ACC112 (cell line): ENCODE measurements around the gene NLGN2.

Experiments
- H2AFZ ChIP-seq: fragments of 200-600 bp; sonication (generic); one replicate; pipeline ENCODE4 v1.6.0; 2017; ENCODE audit warnings: antibody characterized with exemption, low read length; ENCODE audit not compliant: unreplicated experiment
- H3K27ac ChIP-seq: fragments of 200-600 bp; sonication (generic); 2 replicates; pipeline ENCODE4 v1.5.1; 2014; ENCODE audit warnings: low read depth, mild to moderate bottlenecking, antibody characterized with exemption, low read length, moderate library complexity
- H3K27me3 ChIP-seq: fragments of 200-600 bp; sonication (generic); 2 replicates; pipeline ENCODE4 v1.6.1; 2014; ENCODE audit warnings: mild to moderate bottlenecking, antibody characterized with exemption, low read length, moderate library complexity, mixed read lengths; ENCODE audit not compliant: insufficient read depth
- H3K36me3 ChIP-seq: fragments of 200-600 bp; sonication (generic); 2 replicates; pipeline ENCODE4 v1.6.1; 2016; ENCODE audit warnings: mild to moderate bottlenecking, antibody characterized with exemption, low read length, moderate library complexity, mixed read lengths; ENCODE audit not compliant: insufficient read depth
- H3K4me1 ChIP-seq: fragments of 200-600 bp; sonication (generic); one replicate; pipeline ENCODE4 v1.6.1; 2016; ENCODE audit warnings: low read length, mixed read lengths; ENCODE audit not compliant: insufficient read depth, unreplicated experiment, control insufficient read depth
- H3K4me3 ChIP-seq: fragments of 200-600 bp; sonication (generic); 2 replicates; pipeline ENCODE4 v1.5.1; 2014; ENCODE audit warnings: mild to moderate bottlenecking, low read depth, low read length
- H3K79me2 ChIP-seq: fragments of 200-600 bp; sonication (generic); one replicate; pipeline ENCODE4 v1.6.0; 2016; ENCODE audit warnings: low read length; ENCODE audit not compliant: control insufficient read depth, unreplicated experiment, insufficient read depth

Gene NLGN2

DNA sequence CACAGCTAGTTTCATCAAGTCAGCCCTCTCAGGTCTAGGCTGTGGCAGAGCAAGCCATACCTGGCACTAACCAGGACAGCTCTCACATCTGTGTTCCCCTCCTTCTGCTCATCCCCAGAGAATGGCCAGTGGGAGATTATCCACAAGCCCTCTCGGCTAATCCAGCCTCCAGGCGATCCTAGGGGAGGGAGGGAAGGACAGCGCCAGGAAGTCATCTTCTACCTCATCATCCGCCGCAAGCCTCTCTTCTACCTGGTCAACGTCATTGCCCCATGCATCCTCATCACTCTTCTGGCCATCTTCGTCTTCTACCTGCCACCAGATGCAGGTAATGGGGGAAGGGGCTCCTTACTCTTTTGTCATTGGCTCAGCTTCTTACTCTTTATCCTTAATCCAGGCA lies 40.8 kb downstream of the NLGN2 start:
- H3K27me3 ChIP-seq = peaks cover 18% of the 10 kb centered on the region
- no peak overlapping the region for H3K27ac ChIP-seq
- H3K79me2 ChIP-seq = no peaks in the 10 kb centered on the region
- H3K4me1 ChIP-seq = peaks cover 15% of the 10 kb centered on the region
- H3K36me3 ChIP-seq = no peaks in the 10 kb centered on the region
- H3K4me3 ChIP-seq = no peak overlapping the region
- H2AFZ ChIP-seq = no peak overlapping the region

DNA sequence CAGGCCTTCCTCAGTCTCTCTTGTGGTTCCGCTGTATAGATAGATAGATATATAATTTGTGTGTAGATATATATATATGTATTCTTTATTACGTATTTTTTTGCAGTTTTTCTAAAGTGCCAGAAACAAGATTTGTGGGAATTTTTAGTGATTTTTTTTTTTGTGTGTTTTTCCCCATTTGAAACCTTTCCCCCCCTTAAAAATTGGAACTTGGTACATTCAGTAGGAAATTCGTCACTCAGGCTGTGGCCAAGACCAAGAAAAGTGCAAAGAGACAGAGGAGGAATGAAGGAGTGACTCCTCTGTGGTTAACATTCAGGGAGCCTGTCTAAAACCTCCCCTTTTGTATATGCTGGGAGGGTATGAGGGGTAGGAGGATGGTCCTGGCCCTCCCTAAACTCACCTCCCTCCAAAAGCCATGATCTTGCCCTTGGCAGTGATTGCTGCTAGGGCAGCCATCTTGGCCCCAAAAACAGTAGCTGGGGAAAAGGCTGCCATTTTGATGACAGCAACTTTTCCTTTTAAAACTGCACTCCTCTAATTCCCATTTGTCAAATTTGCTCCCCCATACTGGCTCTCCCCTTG lies 52.4 kb downstream of the NLGN2 start:
- Histone ChIP-seq H2AFZ (no peak overlapping the region), H3K27ac (no peak overlapping the region), H3K4me3 (no peak overlapping the region)

DNA sequence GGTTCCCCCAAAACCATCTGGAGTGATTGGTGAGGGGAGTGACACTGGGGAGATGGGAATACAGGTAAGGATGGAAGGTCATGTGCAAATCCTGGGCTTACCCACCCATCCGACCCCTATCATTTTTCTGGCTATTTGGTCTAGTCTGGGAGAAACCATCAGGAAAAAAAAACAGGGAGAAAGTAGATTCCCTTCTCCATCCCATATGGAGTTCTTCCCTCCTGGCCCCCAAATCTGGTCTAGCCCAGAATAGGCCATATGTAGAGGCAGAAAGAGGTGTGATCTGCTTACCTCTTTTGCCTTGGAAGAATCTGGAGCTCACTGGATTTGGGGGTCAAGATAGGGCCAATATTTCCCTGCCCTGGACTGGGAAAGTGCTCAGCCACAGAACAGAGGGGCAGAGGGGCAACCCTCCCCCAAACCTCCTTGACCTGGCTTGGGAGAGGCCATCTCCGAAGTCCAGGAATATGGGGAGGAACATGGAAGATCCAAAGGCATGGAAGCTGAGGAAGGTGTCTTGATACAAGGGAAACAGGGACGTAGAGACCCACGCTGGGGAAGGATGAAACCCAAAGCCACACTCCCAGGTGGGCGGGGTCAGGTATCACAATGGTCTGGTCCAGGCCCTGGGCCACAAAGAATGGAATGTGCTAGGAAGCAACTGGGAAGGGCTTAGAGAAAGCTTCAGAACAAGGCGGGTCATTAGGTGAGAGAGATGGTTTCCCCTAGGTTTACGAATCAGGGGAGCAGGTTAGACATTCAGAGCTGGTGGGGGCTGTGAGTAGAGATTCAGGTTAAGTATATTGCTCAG lies 53.4 kb downstream of the NLGN2 start:
- Histone ChIP-seq H3K27me3 (no peaks in the 10 kb centered on the region), H3K79me2 (no peaks in the 10 kb centered on the region), H3K27ac (no peak overlapping the region), H3K4me1 (no peaks in the 10 kb centered on the region), H3K4me3 (no peak overlapping the region), H3K36me3 (no peaks in the 10 kb centered on the region), H2AFZ (no peak overlapping the region)

More for the DNA sequence above, 52.4 kb downstream of the NLGN2 start:
- no peaks in the 10 kb centered on the region for H3K36me3 ChIP-seq
- H3K27me3 ChIP-seq = no peaks in the 10 kb centered on the region
- no peaks in the 10 kb centered on the region for H3K4me1 ChIP-seq
- H3K79me2 ChIP-seq = no peaks in the 10 kb centered on the region

DNA sequence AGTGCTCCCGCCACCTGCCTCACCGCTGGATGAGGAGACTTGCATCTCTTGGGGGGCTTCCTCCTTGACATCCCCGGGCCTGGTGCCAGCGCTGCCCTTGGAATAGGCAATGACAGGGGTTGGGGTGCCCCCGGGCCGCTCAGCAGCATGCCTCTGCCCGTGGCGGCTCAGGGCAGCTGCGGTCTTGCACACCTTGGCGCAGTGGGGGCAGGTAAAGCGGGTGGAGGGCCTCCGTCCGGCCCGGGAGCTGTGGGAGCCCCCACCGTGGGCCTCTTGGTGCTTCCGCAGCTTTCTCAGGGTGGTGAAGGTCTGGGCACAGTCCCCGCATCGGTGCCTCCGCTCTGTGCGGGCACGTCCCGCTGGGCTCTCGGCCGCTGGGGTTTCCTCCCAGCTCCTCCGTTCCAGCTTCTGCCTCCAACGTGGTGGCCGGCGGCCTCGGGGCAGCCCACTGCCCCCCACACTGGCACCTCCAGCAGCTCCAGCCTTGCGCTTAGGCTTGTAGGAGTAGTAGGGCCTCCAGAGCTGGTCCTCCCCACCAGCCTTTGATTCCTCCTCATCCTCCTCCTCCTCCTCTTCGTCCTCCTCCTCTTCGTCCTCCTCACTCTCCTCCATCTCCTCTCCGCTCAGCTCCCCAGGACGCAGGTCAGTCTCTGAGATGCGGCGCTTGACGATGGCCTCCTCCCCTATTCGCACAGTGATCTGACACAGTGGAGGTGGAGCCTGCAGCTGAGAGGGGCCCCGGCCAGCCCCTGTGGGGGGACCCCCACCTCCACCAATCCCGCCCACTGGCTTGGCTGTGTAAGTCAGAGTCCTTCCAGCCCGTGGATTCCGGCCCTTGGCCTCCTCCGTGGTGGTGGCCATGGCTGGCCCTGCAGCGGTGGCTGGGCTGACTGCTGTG lies 55.1 kb downstream of the NLGN2 start:
- Histone ChIP-seq H3K36me3 (no peaks in the 10 kb centered on the region; the same call in 1 of the 2 replicates), H3K79me2 (peaks cover 3% of the 10 kb centered on the region), H3K4me1 (peaks cover 12% of the 10 kb centered on the region), H3K27me3 (no peaks in the 10 kb centered on the region), H3K4me3 (no peak overlapping the region), H2AFZ (no peak overlapping the region), H3K27ac (no peak overlapping the region)

DNA sequence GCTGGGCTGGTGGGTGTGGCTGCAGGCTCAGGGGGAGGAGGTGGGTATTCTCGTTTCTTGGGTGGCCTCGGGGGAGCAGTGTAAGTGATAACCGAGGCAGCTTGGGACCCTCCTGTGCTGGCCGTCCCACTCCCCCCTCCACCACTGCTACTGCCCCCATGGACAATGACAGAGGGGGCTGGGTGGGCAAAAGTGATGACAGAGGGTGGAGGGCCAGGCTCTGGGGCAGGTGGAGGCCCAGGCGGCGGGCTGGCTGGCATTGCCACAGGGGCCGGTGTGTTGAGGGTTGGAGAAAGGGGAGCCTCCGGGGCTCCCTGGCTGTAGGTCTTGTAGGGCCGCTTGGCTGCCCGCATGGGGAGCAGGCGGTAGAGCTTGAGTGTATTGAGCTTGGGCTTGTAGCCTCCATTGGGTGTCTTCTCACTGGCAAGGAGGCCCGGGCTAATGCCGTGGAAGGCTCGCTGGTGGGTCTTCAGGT lies 55.8 kb downstream of the NLGN2 start:
- Histone ChIP-seq H3K36me3 (no peaks in the 10 kb centered on the region; the same call in 1 of the 2 replicates), H3K27ac (no peak overlapping the region), H3K4me1 (peaks cover 12% of the 10 kb centered on the region), H2AFZ (no peak overlapping the region), H3K79me2 (peaks cover 5% of the 10 kb centered on the region), H3K4me3 (no peak overlapping the region), H3K27me3 (no peaks in the 10 kb centered on the region)

DNA sequence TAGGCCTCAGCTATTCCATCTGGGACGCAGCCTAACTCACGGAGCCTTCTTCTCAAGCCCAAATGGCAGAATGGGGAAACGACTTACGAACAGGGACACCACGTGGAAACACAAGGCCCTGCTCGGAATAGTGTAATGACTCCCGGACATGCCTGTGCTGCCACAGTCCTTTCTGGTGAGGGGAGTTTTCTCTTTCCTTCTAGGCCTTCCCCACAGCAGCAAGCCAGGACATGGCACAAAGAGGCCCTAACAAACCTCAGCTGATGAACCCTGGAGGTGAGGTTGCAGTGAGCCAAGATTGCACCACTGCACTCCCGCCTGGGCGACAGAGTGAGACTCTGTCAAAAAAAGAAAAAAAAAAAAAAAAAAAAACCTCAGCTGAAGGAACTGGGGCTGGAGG lies 56.4 kb downstream of the NLGN2 start:
- H3K27me3 ChIP-seq = no peaks in the 10 kb centered on the region
- H2AFZ ChIP-seq = no peak overlapping the region
- peaks cover 12% of the 10 kb centered on the region for H3K4me1 ChIP-seq
- no peaks in the 10 kb centered on the region; the same call in 1 of the 2 replicates for H3K36me3 ChIP-seq
- peaks cover 11% of the 10 kb centered on the region for H3K79me2 ChIP-seq
- H3K4me3 ChIP-seq = no peak overlapping the region
- no peak overlapping the region for H3K27ac ChIP-seq

DNA sequence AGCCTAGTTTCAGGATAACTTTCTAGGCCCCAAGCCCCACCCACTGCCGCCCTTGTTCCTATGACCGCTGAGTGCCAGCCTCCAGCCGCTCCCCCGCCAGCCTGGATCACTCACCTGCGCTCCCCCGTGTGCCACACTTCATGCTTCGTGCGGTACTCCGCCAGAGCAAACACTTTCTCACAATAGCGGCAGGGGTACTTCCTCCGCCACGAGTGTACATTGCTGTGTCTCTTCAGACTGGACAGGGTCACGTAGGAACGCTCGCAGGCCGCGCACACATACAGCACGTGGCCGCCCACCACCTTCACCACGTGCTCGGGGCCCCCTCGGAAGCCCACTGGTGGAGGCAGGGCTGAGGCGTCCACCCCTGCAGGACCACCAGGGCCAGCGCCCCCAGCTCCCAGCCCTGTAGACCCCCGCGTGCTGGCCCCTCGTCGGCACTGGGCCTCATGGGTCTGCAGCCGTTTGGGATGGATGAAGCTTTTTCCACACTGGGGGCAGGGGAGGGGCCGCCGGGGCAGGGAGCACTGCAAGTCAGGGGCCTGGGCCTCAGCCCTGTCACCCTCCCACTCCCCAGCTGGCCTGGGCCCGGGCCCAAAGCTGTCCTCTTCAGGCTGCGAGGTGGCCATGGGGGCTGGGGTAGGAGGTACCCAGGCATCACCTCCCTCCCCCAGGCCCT lies 58.1 kb downstream of the NLGN2 start:
- no peak overlapping the region for H3K27ac ChIP-seq
- H2AFZ ChIP-seq = no peak overlapping the region
- H3K4me1 ChIP-seq = peaks cover 12% of the 10 kb centered on the region
- no peaks in the 10 kb centered on the region; the same call in 1 of the 2 replicates for H3K36me3 ChIP-seq
- no peak overlapping the region for H3K4me3 ChIP-seq
- no peaks in the 10 kb centered on the region for H3K27me3 ChIP-seq
- peaks cover 11% of the 10 kb centered on the region for H3K79me2 ChIP-seq

DNA sequence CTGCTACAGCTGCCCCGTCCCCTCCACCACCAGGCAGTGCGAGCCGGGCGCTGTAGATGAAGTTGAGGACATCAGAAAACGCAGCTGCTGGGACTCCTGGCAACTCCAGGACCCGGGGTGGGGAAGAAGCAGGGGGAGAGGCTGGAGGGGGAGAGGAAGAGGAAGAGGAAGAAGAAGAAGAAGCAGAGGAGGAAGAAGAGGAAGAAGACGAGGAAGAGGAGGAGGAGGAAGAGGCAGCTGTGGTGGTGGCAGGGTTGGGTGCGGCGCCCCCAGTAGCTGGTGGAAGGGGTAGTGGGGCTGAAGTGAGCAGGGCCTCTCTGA lies 58.6 kb downstream of the NLGN2 start:
- no peaks in the 10 kb centered on the region for H3K27me3 ChIP-seq
- H3K36me3 ChIP-seq = no peaks in the 10 kb centered on the region; the same call in 1 of the 2 replicates
- no peak overlapping the region for H2AFZ ChIP-seq
- no peak overlapping the region for H3K4me3 ChIP-seq
- peaks cover 11% of the 10 kb centered on the region for H3K79me2 ChIP-seq
- peaks cover 12% of the 10 kb centered on the region for H3K4me1 ChIP-seq
- H3K27ac ChIP-seq = no peak overlapping the region

DNA sequence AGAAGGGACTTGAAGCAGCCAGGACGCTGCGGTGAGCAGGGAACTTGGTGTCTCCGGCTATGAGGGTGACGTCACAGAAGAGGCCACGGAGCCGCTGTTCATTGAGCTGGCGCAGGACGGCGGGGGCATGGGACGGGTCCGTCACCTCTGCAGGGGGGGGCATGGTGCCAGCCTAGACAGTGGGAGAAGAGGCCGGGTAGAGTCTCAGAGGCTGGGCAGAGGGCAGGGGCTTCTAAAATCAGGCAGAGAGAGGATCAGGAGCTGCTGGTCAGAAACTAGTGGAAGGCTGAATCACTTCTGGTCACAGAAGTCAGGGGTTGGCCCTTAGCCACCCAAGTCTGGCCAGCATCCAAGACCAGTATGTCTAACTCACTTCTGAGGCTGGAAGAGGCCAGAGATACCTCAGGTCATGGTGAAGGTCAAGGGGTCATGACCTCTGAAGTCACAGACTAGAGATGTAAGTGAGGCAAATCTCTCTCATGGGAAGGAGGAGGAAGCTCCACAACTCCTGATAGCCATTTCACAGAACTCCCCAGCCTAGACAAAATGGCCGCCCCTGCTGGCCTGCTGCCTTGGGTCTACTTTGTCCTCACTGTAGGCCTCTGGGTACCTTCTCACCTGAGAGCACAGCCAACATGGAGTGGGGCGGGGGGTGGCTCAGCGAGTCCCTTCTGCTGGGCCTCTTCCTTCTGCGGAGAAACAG lies 59.1 kb downstream of the NLGN2 start:
- Histone ChIP-seq H3K27me3 (no peaks in the 10 kb centered on the region), H2AFZ (no peak overlapping the region), H3K4me1 (peaks cover 12% of the 10 kb centered on the region), H3K4me3 (no peak overlapping the region), H3K79me2 (peaks cover 16% of the 10 kb centered on the region), H3K27ac (peak overlapping the region; percentile 3; the same call in 1 of the 2 replicates), H3K36me3 (no peaks in the 10 kb centered on the region; the same call in 1 of the 2 replicates)
